Neural cell (in vitro differentiated cells): ENCODE results near the gene MIOS. TPM values are rescaled to one million over a fixed set of nuclear protein-coding genes. Genes with fewer than 3 reads are reported as not detected.

Experiments
- H2AFZ ChIP-seq: fragments of 200-600, 300-800 bp; sonication (generic), shearing (Covaris generic); 2 replicates; pipeline ENCODE4 v1.6.0; 2014; ENCODE audit warnings: low read depth, mild to moderate bottlenecking, antibody characterized with exemption, low read length, moderate library complexity
- H3F3A ChIP-seq: fragments of 200-600 bp; shearing (Covaris generic); 2 replicates; pipeline ENCODE4 v1.6.1; 2016; ENCODE audit warnings: mild to moderate bottlenecking, moderate library complexity, mixed read lengths, antibody characterized with exemption, low read length; ENCODE audit not compliant: insufficient read depth, poor library complexity, severe bottlenecking
- H3K27ac ChIP-seq: fragments of 200-600, 300-800 bp; sonication (generic), shearing (Covaris generic); 2 replicates; pipeline ENCODE4 v1.5.1; 2014; ENCODE audit warnings: mild to moderate bottlenecking, low read length, moderate library complexity
- H3K27me3 ChIP-seq: fragments of 300-800, 200-600 bp; sonication (generic), shearing (Covaris generic); 2 replicates; pipeline ENCODE4 v1.6.0; 2014; ENCODE audit warnings: mild to moderate bottlenecking, low read depth, low read length, moderate library complexity; ENCODE audit not compliant: insufficient read depth
- H3K36me3 ChIP-seq: fragments of 300-800, 200-600 bp; sonication (generic), shearing (Covaris generic); 2 replicates; pipeline ENCODE4 v1.5.1; 2014; ENCODE audit warnings: mild to moderate bottlenecking, antibody characterized with exemption, low read length, moderate library complexity; ENCODE audit not compliant: insufficient read depth
- H3K4me2 ChIP-seq: fragments of 300-800, 200-600 bp; sonication (generic), shearing (Covaris generic); 2 replicates; pipeline ENCODE4 v1.6.0; 2014; ENCODE audit warnings: mild to moderate bottlenecking, low read length
- H3K4me3 ChIP-seq: fragments of 300-800, 200-600 bp; sonication (generic), shearing (Covaris generic); 2 replicates; pipeline ENCODE4 v1.5.1; 2014; ENCODE audit warnings: mild to moderate bottlenecking, low read length, moderate library complexity
- H3K79me2 ChIP-seq: fragments of 200-600 bp; shearing (Covaris generic); replicated peaks from 2 replicates; pipeline ENCODE4 v1.6.0; 2014; ENCODE audit warnings: mild to moderate bottlenecking, low read length, moderate library complexity; ENCODE audit not compliant: insufficient read depth
- H3K9ac ChIP-seq: fragments of 300-800, 200-600 bp; sonication (generic), shearing (Covaris generic); 2 replicates; pipeline ENCODE4 v1.6.1; 2016; ENCODE audit warnings: mild to moderate bottlenecking, low read length, mixed read lengths
- H3K9me2 ChIP-seq: fragments of 200-600 bp; shearing (Covaris generic); 2 replicates; pipeline ENCODE4 v1.6.1; 2016; ENCODE audit warnings: mild to moderate bottlenecking, low read length, mixed read lengths; ENCODE audit not compliant: insufficient read depth
- H3K9me3 ChIP-seq: fragments of 200-600, 300-800 bp; sonication (generic), shearing (Covaris generic); 2 replicates; pipeline ENCODE4 v1.6.1; 2016; ENCODE audit warnings: mild to moderate bottlenecking, mixed run types, low read length, moderate library complexity, mixed read lengths
- H4K20me1 ChIP-seq: fragments of 200-600 bp; shearing (Covaris generic); 2 replicates; pipeline ENCODE4 v1.6.1; 2016; ENCODE audit warnings: mild to moderate bottlenecking, mixed run types; ENCODE audit not compliant: insufficient read depth
- EP300 ChIP-seq: fragments of 450-650 bp; conservative IDR thresholded peaks from 2 replicates; pipeline ENCODE4 v1.6.1; 2014; ENCODE audit warnings: antibody characterized with exemption, mild to moderate bottlenecking, moderate library complexity; ENCODE audit not compliant: poor library complexity, severe bottlenecking
- EZH2 ChIP-seq: fragments of 200-600, 300-800 bp; shearing (Covaris generic), sonication (generic); IDR thresholded peaks from 2 replicates; pipeline ENCODE4 v1.6.1; 2014; ENCODE audit warnings: antibody characterized with exemption, low read length, borderline replicate concordance, mild to moderate bottlenecking; ENCODE audit not compliant: insufficient read depth, poor library complexity, severe bottlenecking
- MXI1 ChIP-seq: fragments of 450-650 bp; conservative IDR thresholded peaks from 2 replicates; pipeline ENCODE4 v1.6.1; 2014; ENCODE audit warnings: antibody characterized with exemption, mild to moderate bottlenecking; ENCODE audit not compliant: poor library complexity, severe bottlenecking
- POLR2AphosphoS5 ChIP-seq: IDR thresholded peaks from 2 replicates; pipeline ENCODE4 v1.6.1; 2012
- RAD21 ChIP-seq: fragments of 450-650 bp; conservative IDR thresholded peaks from 2 replicates; pipeline ENCODE4 v1.6.1; 2014; ENCODE audit warnings: antibody characterized with exemption, mild to moderate bottlenecking, moderate library complexity
- SMC3 ChIP-seq: fragments of 450-650 bp; conservative IDR thresholded peaks from 2 replicates; pipeline ENCODE4 v1.6.1; 2014; ENCODE audit warnings: antibody characterized with exemption, mild to moderate bottlenecking, moderate library complexity; ENCODE audit not compliant: poor library complexity
- TAF1 ChIP-seq: IDR thresholded peaks from 2 replicates; pipeline ENCODE4 v1.6.1; 2012; ENCODE audit warnings: low read depth
- polyA plus RNA-seq: library from polyadenylated mRNA; depleted of rRNA; stranded (reverse); fragments of >200 nt; gene quantifications from 2 replicates; pipeline ENCODE4 v1.2.3, GENCODE V29; 2014
- TF ChIP-seq, protein P1 (sequence below): IDR thresholded peaks from 2 replicates; pipeline ENCODE4 v1.6.1; 2012; ENCODE audit warnings: borderline replicate concordance
- TF ChIP-seq, protein P2 (sequence below): fragments of 450-650 bp; IDR thresholded peaks from 2 replicates; pipeline ENCODE4 v1.5.1; 2014; ENCODE audit warnings: antibody characterized with exemption, mild to moderate bottlenecking, moderate library complexity; ENCODE audit not compliant: poor library complexity, severe bottlenecking

MIOS gene
- polyA plus RNA-seq, 1 donor from 2014 or later, result 52.2 TPM

GRCh38 chr7:7614018-7614741 lies 47.5 kb downstream of the MIOS start:
- H3K4me2 ChIP-seq, result no peak overlapping the region

DNA sequence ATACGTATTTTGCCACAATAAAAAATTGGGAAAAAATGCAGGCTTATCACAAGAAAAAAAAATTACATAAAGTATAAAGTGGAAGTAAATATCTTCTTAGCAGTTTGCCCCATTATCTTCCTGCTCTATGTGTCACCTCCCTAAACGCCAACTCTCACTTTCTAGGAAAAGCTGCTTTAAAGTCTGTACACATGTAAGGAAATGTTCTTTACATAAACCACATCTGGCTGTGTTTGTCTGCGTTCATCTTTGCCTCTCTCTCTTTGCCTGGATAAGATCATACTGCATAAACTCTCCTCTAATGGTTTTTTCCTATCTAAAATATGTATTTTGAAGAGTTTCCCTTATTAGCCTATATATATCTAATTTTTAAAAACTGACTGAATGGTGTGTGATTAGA lies 50.9 kb downstream of the MIOS start:
- Histone ChIP-seq H3K4me2 (no peak overlapping the region), H4K20me1 (no peaks in the 10 kb centered on the region), H3K4me3 (no peak overlapping the region), H3F3A (no peaks in the 10 kb centered on the region), H3K9me3 (no peaks in the 10 kb centered on the region), H3K9ac (no peak overlapping the region), H3K27ac (no peak overlapping the region), H2AFZ (no peak overlapping the region), H3K36me3 (no peaks in the 10 kb centered on the region), H3K9me2 (no peaks in the 10 kb centered on the region), H3K27me3 (no peaks in the 10 kb centered on the region), H3K79me2 (no peaks in the 10 kb centered on the region)
- TF ChIP-seq SMC3 (no peak), TAF1 (no peak), POLR2AphosphoS5 (no peak), MXI1 (no peak), RAD21 (no peak), EZH2 (no peak), EP300 (no peak)
- TF ChIP-seq, protein P1, sequence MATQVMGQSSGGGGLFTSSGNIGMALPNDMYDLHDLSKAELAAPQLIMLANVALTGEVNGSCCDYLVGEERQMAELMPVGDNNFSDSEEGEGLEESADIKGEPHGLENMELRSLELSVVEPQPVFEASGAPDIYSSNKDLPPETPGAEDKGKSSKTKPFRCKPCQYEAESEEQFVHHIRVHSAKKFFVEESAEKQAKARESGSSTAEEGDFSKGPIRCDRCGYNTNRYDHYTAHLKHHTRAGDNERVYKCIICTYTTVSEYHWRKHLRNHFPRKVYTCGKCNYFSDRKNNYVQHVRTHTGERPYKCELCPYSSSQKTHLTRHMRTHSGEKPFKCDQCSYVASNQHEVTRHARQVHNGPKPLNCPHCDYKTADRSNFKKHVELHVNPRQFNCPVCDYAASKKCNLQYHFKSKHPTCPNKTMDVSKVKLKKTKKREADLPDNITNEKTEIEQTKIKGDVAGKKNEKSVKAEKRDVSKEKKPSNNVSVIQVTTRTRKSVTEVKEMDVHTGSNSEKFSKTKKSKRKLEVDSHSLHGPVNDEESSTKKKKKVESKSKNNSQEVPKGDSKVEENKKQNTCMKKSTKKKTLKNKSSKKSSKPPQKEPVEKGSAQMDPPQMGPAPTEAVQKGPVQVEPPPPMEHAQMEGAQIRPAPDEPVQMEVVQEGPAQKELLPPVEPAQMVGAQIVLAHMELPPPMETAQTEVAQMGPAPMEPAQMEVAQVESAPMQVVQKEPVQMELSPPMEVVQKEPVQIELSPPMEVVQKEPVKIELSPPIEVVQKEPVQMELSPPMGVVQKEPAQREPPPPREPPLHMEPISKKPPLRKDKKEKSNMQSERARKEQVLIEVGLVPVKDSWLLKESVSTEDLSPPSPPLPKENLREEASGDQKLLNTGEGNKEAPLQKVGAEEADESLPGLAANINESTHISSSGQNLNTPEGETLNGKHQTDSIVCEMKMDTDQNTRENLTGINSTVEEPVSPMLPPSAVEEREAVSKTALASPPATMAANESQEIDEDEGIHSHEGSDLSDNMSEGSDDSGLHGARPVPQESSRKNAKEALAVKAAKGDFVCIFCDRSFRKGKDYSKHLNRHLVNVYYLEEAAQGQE, result no peak
- TF ChIP-seq, protein P2, sequence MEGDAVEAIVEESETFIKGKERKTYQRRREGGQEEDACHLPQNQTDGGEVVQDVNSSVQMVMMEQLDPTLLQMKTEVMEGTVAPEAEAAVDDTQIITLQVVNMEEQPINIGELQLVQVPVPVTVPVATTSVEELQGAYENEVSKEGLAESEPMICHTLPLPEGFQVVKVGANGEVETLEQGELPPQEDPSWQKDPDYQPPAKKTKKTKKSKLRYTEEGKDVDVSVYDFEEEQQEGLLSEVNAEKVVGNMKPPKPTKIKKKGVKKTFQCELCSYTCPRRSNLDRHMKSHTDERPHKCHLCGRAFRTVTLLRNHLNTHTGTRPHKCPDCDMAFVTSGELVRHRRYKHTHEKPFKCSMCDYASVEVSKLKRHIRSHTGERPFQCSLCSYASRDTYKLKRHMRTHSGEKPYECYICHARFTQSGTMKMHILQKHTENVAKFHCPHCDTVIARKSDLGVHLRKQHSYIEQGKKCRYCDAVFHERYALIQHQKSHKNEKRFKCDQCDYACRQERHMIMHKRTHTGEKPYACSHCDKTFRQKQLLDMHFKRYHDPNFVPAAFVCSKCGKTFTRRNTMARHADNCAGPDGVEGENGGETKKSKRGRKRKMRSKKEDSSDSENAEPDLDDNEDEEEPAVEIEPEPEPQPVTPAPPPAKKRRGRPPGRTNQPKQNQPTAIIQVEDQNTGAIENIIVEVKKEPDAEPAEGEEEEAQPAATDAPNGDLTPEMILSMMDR, result no peak

More at GRCh38 chr7:7614018-7614741, 47.5 kb downstream of the MIOS start:
- Histone ChIP-seq H4K20me1 (no peaks in the 10 kb centered on the region), H3K9ac (no peak overlapping the region), H3K36me3 (no peaks in the 10 kb centered on the region), H3K79me2 (no peaks in the 10 kb centered on the region), H3K9me3 (no peaks in the 10 kb centered on the region), H3K27me3 (no peaks in the 10 kb centered on the region), H2AFZ (no peak overlapping the region), H3K4me3 (peak overlapping the region; percentile 5), H3F3A (no peaks in the 10 kb centered on the region), H3K9me2 (no peaks in the 10 kb centered on the region), H3K27ac (peak overlapping the region; percentile 38)
- TF ChIP-seq MXI1 (no peak), POLR2AphosphoS5 (no peak)
- TF ChIP-seq, protein P1, result no peak
